Fibroblast of villous mesenchyme (primary cell): ENCODE data around the gene ARRDC2. TPM values are rescaled to one million over a fixed set of nuclear protein-coding genes. Genes with fewer than 3 reads are reported as not detected.

Experiments
- DNase-seq: peaks from one replicate; pipeline ENCODE4 v3.0.0-alpha.2; 2010; ENCODE audit warnings: low read depth
- H3K4me3 ChIP-seq: 2 replicates; pipeline ENCODE4 v1.5.1; 2011; ENCODE audit warnings: low read depth, mild to moderate bottlenecking, low read length
- total RNA-seq: library from RNA; depleted of rRNA; stranded (reverse); fragments of >200 nt; gene quantifications from 2 replicates; pipeline ENCODE4 v1.2.3, GENCODE V29; 2012
- TF ChIP-seq, protein P1 (sequence below): IDR thresholded peaks from 2 replicates; pipeline ENCODE4 v1.5.1; 2012; ENCODE audit warnings: low read depth, mild to moderate bottlenecking, low read length; ENCODE audit not compliant: insufficient read depth

Gene ARRDC2
- total RNA-seq, 1 donor = 3.9 TPM

DNA sequence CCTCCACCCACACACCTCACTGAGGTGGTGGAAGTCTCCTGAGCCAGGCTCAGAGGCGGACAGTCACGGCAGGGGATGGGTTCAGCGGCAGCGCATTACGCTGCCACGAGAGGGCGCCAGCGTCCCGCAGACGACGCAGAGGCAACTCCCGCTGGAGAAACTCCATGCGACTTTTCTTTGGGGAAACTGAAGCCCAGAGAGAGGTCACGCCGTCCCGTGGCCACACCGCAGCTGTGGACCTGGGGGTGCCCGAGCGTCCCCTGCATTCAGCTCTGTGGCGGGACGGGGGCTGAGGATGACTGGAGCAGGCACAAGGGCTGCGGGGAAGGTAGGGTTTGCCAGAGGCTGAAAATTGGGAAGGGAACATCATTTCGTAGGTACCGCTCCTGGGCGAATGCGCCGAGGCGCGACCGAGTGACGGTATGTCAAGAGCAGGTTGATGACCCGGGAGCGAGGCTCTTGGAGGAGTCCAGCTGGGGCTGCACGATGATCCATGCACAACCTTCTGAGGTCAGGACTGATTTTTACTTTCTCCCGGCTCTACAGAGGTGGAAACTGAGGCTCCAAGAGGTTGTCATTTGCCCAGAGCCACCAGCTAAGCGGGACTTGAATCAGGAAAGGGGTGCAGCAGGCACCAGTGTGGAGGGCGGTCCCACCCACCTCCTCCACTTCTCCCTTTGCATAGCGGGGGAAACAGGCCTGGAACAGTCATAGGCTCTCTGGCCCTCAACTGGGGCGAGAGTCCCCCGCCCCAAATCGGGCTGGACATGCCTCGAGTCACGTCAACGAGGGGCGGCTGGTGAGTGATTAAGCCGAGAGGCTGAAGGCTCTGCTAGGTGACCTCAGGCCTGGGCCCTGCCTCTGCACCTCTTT, 690 bp upstream of the ARRDC2 start:
- TF ChIP-seq, protein P1, sequence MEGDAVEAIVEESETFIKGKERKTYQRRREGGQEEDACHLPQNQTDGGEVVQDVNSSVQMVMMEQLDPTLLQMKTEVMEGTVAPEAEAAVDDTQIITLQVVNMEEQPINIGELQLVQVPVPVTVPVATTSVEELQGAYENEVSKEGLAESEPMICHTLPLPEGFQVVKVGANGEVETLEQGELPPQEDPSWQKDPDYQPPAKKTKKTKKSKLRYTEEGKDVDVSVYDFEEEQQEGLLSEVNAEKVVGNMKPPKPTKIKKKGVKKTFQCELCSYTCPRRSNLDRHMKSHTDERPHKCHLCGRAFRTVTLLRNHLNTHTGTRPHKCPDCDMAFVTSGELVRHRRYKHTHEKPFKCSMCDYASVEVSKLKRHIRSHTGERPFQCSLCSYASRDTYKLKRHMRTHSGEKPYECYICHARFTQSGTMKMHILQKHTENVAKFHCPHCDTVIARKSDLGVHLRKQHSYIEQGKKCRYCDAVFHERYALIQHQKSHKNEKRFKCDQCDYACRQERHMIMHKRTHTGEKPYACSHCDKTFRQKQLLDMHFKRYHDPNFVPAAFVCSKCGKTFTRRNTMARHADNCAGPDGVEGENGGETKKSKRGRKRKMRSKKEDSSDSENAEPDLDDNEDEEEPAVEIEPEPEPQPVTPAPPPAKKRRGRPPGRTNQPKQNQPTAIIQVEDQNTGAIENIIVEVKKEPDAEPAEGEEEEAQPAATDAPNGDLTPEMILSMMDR = peak; percentile 95
- DNase-seq = peak; percentile 72
- H3K4me3 ChIP-seq = peak overlapping the region; percentile 61

DNA sequence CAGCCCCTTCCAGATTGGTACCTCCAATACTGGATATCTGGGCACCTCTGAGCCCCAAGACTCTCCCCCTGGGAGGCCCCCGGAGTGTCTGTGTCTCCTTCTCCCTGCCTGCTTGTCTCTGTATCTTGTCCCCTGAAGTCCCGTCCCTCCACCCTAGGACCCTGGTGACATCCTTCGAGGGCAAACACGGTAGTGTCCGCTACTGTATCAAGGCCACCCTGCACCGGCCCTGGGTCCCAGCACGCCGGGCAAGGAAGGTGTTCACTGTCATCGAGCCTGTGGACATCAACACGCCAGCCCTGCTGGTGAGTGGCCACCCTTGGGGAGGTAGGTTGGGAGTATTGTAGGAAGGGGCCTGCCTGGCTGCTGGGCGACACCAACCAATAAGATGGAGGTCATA, 844 bp downstream of the ARRDC2 start:
- no peak for DNase-seq
- H3K4me3 ChIP-seq = peak overlapping the region; percentile 55
- TF ChIP-seq, protein P1 = no peak

DNA sequence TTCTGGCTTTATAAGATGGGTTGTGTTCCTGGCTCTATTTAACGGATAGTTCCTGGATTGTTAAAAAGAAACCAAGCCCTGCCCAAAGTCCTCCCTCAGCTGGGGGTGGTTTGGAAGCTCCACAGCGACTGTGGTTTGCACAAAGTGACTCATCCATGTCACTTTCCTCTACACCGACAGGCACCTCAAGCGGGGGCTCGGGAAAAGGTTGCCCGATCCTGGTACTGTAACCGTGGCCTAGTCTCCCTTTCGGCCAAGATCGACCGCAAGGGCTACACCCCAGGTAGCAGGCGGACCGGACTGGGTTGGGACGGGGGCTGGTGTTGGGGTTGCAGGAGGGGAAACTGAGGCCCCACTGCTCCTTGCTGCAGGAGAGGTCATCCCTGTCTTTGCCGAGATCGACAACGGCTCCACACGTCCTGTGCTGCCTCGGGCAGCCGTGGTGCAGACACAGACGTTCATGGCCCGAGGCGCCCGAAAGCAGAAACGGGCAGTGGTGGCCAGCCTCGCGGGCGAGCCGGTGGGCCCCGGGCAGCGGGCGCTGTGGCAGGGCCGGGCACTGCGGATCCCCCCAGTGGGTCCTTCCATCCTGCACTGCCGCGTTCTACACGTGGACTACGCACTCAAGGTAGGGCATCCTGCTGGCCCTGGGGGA, 1.6 kb downstream of the ARRDC2 start:
- TF ChIP-seq, protein P1 = no peak
- DNase-seq = no peak
- H3K4me3 ChIP-seq = no peak overlapping the region

DNA sequence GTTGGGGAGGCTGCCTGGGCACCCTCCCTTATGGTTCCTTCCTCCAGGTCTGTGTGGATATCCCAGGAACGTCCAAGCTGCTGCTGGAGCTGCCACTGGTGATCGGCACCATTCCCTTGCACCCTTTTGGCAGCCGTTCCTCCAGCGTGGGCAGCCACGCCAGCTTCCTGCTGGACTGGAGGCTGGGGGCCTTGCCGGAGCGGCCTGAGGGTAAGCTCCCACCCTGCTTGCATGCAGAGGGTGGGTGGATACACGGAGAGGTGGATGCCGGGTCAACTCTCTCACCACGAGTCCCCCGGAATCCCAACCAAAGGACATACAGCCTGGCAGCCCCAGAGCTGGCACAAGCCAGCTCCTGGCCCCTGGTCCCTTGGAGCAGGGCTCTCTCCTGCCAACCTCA, 2.2 kb downstream of the ARRDC2 start:
- H3K4me3 ChIP-seq = no peak overlapping the region
- TF ChIP-seq, protein P1 = no peak
- DNase-seq = no peak

DNA sequence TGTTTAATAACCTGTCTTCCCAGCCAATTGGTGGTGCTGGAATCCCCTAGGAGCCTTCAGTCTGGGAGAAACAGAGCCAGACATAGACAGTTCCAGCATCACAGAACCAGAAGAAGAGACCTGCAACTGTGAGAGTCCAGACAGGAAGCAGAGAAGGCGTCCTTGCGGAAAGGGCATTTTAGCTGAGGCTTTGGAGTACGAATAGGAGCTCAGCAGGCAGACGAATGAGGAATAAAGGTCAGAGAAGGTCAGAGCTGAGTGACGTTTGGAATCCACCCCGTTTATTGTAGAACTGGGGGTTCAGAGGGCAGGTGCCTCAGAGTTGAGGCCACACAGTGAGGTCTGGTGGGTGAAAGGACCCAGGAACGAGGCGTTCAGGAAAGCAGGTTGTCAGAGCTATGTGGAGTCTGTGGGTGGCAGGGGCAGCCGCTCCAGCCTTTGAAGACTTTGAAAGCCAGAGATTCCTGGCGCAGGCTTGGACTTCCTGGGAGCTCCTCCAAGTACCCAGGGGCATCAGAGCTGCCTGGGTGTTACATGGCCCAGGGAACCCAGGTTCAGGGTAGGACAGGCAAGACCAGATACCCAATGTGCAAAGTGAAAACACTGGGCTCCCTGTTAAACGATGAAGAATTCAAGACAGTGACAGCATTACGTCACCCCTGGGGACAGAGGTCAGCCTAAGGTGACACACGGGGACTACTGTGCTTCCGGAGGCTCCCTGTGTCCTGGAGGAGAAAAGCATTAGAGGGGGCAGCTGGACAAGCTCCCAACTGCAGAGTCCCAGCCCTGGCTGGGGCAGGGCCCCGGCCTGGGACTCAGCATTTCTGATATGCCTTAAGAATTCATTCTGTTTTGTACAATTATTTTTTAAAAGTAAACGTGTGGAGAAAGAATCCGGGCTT, 5.5 kb downstream of the ARRDC2 start:
- no peak overlapping the region for H3K4me3 ChIP-seq
- TF ChIP-seq, protein P1 = no peak
- no peak for DNase-seq

DNA sequence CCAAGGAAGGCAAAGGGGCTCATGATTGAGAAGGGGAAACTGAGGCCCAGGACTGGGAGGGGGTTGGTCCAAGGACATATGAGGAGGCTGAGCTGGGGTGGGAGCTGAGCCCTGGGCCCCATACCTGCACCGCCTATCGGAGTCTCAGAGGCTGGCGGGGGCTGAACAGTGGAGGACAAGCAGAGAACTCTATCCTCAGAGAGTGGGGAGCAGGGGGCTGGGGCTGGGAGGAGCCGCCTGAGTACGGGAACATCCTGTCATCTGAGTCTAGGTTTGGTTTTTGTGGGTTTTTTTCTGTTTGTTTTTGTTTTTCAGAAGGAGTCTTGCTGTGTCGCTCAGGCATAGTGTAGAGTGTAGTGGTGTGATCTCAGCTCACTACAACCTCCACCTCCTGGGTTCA, 6.2 kb downstream of the ARRDC2 start:
- DNase-seq = no peak
- TF ChIP-seq, protein P1 = no peak
- no peak overlapping the region for H3K4me3 ChIP-seq
